ENCODE data around the gene F7.
"Not testable (repeated sequence)": the region's sequence is repeated elsewhere in the genome, so short reads cannot be mapped to it uniquely, and the experiment has no call there.

The F7 gene

GRCh38 chr13:113087923-113088690, 17.5 kb upstream of the F7 start:
- no peak for DNase-seq

DNA sequence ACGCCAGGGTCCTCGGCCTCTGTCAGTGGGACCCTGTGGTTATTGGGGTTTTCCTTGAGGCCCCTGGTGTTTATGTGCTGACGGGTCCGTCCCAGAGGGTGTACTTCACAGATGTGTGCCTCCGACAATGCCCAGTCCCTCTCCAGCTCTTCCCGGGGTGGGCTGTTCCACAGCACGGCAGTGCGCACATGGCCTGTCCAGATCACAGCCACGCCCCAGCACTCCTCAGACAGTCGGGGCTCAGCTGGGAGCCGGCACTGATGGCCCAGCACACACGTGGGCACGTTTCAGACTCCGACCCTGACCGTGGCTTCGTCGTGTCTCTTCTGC, 16.9 kb upstream of the F7 start:
- no peak for DNase-seq

DNA sequence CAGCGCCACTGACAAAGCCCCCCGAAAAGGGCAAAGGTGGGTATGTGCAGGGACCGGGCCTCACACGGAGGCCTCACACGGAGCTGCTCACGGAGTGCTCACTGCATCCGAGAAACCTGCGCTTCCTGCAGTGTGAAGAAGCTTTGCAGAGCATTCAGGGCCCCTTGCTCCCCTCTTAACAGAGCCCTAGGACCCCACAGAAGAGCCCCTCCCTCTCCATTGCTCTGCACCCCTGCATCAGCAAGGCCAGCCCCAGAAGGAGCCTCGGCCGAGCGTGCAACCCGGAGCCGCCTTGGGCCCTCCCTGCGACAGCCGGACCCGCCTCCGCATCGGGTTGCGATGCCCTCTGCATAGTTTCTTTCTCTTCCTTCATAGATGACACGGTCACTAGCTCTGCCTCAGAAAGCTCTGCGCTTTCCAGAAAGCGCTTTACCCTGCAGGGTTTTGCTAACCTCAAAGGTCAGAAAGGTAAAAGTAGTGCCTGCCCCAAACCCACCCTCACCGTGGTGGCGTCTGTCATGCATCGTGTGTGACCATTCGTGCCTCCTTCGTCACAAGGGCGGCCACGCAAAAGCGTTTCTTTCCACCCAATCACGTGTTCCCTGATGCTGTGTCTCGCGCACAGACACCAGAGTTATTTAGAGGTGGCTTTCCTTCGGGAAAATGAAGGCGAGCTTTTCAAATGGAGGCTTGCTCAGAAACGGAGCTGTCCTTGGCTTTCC, 15.7 kb upstream of the F7 start:
- DNase-seq = no peak

GRCh38 chr13:113090415-113090770, 15.2 kb upstream of the F7 start:
- no peak for DNase-seq

DNA sequence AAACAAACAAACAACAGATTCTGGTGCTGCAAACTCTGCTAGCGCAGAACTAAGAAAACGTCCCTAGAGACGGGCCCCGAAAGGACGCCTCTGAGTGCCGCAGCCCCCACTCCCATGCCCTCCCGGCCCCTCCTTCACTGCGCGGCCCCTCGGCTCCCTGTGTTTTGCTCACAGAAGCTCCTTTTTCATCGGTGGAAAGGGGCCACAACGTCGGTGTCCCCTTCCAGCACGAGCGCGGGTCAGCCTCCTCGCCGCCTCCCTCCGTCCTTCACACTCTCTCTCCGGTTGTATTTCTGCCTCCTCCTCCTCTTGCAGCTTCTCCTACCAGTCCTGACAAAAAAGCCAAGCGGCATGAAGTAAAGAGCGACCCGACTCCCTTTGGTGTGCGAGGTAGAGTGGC, 14.8 kb upstream of the F7 start:
- no peak for DNase-seq

DNA sequence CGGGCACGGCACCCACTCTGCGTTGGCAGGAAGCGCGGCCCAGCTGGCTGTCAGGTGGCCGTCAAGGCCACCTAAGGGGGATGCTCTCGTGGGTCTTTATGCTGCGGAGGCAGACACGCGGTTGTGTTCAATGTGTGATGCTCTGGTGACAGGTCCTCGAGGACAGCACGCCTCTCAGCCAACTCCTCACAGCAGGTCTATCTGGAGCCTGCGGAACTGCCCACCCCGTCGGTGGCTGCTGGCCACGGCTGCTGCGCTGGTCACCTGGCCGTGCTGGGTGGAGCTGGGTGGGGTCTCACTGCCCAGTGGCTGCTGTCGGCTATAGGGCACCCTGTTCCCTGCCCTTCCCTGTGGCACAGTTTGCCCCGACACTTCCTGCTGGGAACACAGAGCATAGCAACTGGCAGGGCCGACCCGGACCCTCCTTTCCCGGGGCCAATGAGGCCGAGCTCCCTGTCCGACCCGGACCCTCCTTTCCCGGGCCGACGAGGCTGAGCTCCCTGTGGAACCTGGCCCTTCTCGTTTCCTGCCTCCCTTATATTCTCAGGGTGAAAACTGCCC, 14.3 kb upstream of the F7 start:
- DNase-seq = no peak

DNA sequence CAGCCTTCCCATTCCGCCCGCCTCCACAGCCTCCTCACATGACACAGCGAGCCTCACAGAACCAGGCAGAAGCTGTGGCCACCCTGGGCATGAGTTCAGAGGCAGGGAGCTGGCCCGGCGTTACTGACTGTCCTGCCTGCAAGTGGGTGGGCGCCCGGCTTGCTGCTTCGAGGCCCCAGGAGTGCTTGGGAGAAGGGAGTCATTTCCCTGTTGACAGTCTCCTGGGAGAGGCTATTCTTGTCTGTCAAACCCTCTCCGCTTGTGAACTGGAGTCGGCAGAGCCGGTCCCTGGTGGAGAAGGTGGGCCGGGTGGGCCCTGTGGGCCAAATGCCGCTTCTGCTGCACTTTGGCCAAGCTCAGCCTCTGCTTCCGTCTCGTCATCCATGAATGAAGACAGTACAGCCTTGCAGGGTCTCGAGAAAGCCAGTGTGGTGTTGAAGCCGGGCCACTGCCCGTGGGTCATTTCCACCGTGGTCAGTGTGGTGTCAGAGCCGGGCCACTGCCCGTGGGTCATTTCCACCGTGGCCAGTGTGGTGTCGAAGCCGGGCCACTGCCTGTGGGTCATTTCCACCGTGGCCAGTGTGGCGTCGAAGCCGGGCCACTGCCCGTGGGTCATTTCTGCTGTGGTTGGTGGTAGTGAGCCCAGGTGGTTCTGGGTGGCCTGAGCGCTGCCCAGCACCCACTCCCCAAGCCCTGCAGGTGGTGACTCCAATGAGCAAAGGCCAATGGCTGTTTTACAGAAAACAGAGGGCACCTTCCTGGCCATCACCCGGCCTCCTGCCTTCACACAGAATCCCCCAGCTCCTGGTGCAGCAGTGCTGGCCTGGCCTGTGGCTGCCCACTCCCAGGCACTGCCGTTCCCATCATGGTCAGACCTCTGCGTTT, 13.5 kb upstream of the F7 start:
- DNase-seq = no peak

GRCh38 chr13:113092776-113093579, 12.6 kb upstream of the F7 start:
- DNase-seq = no peak

DNA sequence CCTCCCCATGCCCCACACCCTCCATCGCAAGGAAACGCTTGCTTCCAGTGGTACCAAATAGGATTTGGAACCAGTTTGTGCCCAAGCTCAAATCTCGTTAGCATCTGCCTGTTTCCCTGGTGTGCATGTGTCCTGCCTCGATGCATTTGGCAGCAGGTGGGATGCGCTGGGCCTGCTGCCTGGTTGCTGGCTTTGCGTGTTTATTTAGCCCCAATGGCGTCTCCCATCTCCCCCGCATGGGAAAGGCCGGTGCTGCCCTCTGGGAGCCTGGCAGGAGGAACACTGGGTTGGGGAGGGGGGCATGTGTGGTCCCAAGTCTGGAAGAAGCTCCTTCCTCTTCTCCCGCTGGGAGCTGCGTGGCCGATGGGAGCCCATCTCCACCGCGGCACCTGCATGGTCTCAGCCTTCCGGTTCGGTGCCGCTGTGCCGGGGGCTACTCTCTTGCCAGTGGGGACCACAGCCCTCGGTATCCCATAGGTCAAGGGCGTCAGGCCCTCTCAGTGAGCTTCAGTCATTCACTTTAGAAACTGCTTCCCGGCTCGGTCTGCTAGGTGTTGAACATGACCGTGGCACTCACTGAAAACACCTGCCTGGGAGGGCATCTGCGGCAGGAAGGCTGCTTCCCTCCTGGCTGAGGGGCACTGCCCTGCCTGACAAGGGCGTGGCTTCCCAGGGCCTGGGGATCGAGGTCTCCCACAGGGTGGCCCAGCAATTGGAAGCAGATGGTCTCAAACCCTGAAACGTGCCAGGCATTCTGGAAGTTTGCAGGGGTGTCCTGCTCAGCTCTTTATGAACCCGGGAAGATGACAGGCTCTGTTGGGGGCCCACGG, 11.8 kb upstream of the F7 start:
- no peak for DNase-seq

DNA sequence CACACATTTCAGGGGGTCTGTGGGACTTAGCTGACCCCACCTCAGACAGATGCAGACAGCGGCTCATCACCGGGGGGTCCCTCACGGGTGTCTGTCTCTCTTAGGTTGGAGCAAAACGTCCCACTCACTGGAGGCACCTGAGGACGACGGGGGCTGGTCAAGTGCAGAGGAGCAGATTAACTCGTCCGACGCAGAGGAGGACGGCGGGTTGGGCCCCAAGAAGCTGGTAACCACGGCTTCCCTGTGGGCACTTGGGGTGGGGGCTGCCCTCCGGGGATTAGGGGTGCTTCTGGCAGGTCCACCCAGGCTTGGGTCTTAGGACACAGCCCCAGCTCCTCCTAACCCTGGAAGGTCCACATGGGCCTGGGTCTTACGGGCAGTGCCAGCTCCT, 11.2 kb upstream of the F7 start:
- no peak for DNase-seq

DNA sequence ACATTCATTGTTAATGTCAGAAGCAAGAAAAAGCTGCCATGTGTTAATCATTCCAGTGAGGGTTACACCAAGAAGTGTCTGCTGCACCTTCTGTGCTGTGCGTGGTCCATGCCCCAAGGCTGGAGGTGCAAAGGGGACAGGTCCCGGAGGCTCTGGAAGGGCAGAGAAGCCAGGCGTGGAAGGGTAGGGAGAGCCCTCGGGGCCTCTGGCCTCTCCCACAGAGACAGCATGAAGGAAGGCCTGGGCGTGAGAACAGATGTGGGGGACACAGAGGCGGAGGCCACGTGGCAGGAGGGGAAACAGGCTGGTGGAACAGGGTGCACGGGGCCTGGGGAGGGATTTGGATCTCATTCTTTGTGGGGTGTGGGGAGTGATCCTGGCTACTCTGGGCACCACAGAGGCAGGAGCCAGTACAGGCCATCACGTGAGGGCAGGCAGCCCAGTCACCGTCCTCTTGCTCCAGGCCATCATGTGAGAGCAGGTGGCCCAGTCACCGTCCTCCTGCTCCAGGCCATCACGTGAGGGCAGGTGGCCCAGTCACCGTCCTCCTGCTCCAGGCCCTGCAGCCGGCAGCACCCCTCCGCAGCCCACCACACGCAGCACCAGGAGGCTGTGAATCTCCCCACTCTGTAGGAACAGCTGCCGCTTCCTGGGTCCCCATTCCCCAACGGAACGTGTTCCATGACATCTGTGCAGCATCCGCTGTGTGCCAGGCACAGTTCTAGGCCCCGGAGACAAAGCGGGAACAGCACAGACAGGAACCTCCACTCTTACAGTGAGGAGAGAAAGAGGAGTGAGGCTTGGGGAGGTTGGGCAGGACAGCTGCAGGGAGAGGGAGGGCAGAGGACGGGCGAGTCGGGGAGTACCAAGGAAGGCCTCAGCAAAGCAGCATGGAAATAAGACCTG, 10.2 kb upstream of the F7 start:
- DNase-seq = no peak

DNA sequence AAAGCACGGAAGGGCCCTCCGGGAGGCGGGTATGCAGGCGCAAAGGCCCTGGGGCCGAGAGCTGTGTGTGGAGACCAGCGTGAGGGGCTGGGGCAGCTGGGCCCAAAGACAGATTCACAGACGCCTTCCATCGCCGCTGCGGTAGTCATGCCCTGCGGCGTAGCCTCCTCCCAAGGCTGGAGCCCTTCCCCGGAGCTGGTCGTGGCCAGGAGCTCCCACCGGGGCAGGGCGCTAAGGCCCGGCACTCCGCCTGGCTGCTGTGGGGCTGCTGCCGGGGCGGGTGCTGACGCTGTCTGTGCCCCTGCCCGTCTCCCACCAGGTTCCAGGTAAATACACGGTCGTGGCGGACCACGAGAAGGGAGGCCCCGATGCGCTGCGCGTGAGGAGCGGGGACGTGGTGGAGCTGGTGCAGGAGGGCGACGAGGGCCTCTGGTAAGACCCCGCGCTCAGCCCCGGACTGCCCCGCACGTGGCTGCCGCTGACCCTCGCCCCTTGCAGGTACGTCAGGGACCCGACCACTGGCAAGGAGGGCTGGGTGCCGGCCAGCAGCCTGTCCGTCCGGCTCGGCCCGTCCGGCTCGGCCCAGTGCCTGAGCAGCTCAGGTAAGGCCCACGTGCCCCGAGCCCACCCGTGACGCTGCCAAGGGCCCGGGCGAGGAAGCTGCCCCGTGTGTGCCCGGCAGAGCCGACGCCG, 9.4 kb upstream of the F7 start:
- DNase-seq = no peak

DNA sequence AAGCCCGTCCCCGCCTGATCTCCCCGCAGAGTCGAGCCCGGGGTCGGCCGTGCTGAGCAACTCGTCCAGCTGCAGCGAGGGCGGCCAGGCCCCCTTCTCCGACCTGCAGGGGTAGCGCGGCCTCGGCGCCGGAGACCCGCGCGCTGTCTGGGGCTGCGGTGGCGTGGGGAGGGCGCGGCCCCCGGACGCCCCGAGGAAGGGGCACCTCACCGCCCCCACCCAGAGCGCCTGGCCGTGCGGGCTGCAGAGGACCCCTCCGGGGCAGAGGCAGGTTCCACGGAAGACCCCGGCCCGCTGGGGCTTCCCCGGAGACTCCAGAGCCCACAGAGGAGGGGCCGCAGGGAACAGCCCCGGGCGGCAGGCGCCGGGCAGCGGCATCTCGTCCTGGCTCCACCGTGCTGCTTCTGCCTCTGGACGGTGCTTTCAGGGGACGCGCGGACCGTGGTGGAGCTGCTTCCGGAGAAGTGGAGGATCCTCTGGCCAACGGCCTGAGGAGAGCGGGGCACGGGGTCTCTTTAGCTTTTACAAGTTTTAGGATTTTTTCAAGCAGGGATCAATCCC, 8.8 kb upstream of the F7 start:
- no peak for DNase-seq

- DNase-seq = no peak
These were observed 7.9 kb upstream of the F7 start for GRCh38 chr13:113097651-113098050.

GRCh38 chr13:113098162-113098732, 7.3 kb upstream of the F7 start:
- DNase-seq = no peak

GRCh38 chr13:113099142-113099541, 6.4 kb upstream of the F7 start:
- no peak for DNase-seq

GRCh38 chr13:113102302-113102701, 3.3 kb upstream of the F7 start:
- DNase-seq = not testable (repeated sequence)

- DNase-seq = no peak
These were observed 2.9 kb upstream of the F7 start for GRCh38 chr13:113102727-113103126.

- DNase-seq = no peak
These were observed 1.9 kb upstream of the F7 start for GRCh38 chr13:113103646-113104045.
